GM23248 (cell line): ENCODE measurements around the gene LYST. TPM values are rescaled to one million over a fixed set of nuclear protein-coding genes. Genes with fewer than 3 reads are reported as not detected.
"Not testable (repeated sequence)": the region's sequence is repeated elsewhere in the genome, so short reads cannot be mapped to it uniquely, and the experiment has no call there.

ENCODE experiments used
- DNase-seq: peaks from one replicate; pipeline ENCODE4 v3.0.0-alpha.2; 2015
- H2AFZ ChIP-seq: fragments of 200-600 bp; sonication (generic); 2 replicates; pipeline ENCODE4 v1.6.1; 2016; ENCODE audit warnings: antibody characterized with exemption
- H3F3A ChIP-seq: fragments of 200-600 bp; sonication (generic); 2 replicates; pipeline ENCODE4 v1.6.1; 2016; ENCODE audit warnings: mild to moderate bottlenecking, antibody characterized with exemption, mixed run types; ENCODE audit not compliant: insufficient read depth
- H3K27ac ChIP-seq: fragments of 200-600 bp; sonication (generic); 2 replicates; pipeline ENCODE4 v1.5.1; 2016; ENCODE audit warnings: mild to moderate bottlenecking
- H3K27me3 ChIP-seq: fragments of 200-600 bp; sonication (generic); replicated peaks from 2 replicates; pipeline ENCODE4 v1.6.1; 2016; ENCODE audit warnings: mild to moderate bottlenecking; ENCODE audit not compliant: insufficient read depth
- H3K36me3 ChIP-seq: fragments of 200-600 bp; sonication (generic); 2 replicates; pipeline ENCODE4 v1.6.1; 2016; ENCODE audit warnings: low read depth, mild to moderate bottlenecking
- H3K4me1 ChIP-seq: fragments of 200-600 bp; sonication (generic); 2 replicates; pipeline ENCODE4 v1.6.1; 2016; ENCODE audit warnings: mild to moderate bottlenecking; ENCODE audit not compliant: insufficient read depth
- H3K4me2 ChIP-seq: fragments of 200-600 bp; sonication (generic); one replicate; pipeline ENCODE4 v1.6.1; 2016; ENCODE audit warnings: mild to moderate bottlenecking; ENCODE audit not compliant: unreplicated experiment
- H3K4me3 ChIP-seq: fragments of 200-600 bp; sonication (generic); 2 replicates; pipeline ENCODE4 v1.5.1; 2016; ENCODE audit warnings: mild to moderate bottlenecking
- H3K79me2 ChIP-seq: fragments of 200-600 bp; sonication (generic); 2 replicates; pipeline ENCODE4 v1.6.1; 2016; ENCODE audit warnings: mild to moderate bottlenecking; ENCODE audit not compliant: insufficient read depth
- H3K9ac ChIP-seq: fragments of 200-600 bp; sonication (generic); 2 replicates; pipeline ENCODE4 v1.6.1; 2016; ENCODE audit warnings: mild to moderate bottlenecking
- H3K9me2 ChIP-seq: fragments of 200-600 bp; sonication (generic); 2 replicates; pipeline ENCODE4 v1.6.1; 2016; ENCODE audit warnings: mixed run types, mild to moderate bottlenecking, moderate library complexity; ENCODE audit not compliant: insufficient read depth
- H3K9me3 ChIP-seq: fragments of 200-600 bp; sonication (generic); one replicate; pipeline ENCODE4 v1.6.1; 2017; ENCODE audit warnings: low read depth
- H4K20me1 ChIP-seq: fragments of 200-600 bp; sonication (generic); 2 replicates; pipeline ENCODE4 v1.6.0; 2016; ENCODE audit not compliant: insufficient read depth
- EZH2 ChIP-seq: fragments of 200-600 bp; sonication (generic); IDR thresholded peaks from 2 replicates; pipeline ENCODE4 v1.6.1; 2018; ENCODE audit warnings: antibody characterized with exemption, mild to moderate bottlenecking; ENCODE audit not compliant: insufficient read depth, poor library complexity, severe bottlenecking
- EZH2phosphoT487 ChIP-seq: fragments of 200-600 bp; sonication (generic); IDR thresholded peaks from 2 replicates; pipeline ENCODE4 v1.6.1; 2018; ENCODE audit warnings: antibody characterized with exemption, moderate library complexity, mild to moderate bottlenecking, low read depth; ENCODE audit not compliant: insufficient read depth
- WGBS, 2 experiments: methylation state at CpG; one replicate each; pipeline ENCODE4 v1.1.6; 2015 to 2017; ENCODE audit warnings: low lambda C conversion rate in 2 of 2, low coverage in 1 of 2; ENCODE audit errors: missing lambda C conversion rate in 2 of 2; 5-methylcytosine and 5-hydroxymethylcytosine counted together
- in situ Hi-C: fragments of 300-500 bp; cut with MboI; formaldehyde crosslinking; loops from 2 replicates; pipeline ENCODE4 v1.15.0; 2020
- polyA plus RNA-seq: library from polyadenylated mRNA; unstranded; fragments of >200 nt; fragmentation: Nextera tagmentation; extraction: Ambion mirVana; gene quantifications from 2 replicates; pipeline ENCODE4 v1.2.1, GENCODE V29; 2016
- total RNA-seq: library from RNA; depleted of rRNA; stranded (reverse); fragments of >200 nt; shearing (Covaris generic); gene quantifications from 2 replicates; pipeline ENCODE4 v1.2.3, GENCODE V29; 2014

LYST gene
- total and polyA plus RNA-seq, 2 experiments from 2014 or later = 5.1 to 9.0 TPM

- Histone ChIP-seq H3K9ac (no peak overlapping the region), H3K79me2 (peaks cover 89% of the 10 kb centered on the region), H3K9me3 (no peaks in the 10 kb centered on the region), H3K9me2 (no peaks in the 10 kb centered on the region), H3K27ac (no peak overlapping the region), H3K4me3 (no peak overlapping the region), H3F3A (no peaks in the 10 kb centered on the region), H3K4me2 (no peak overlapping the region), H3K27me3 (no peaks in the 10 kb centered on the region), H3K36me3 (no peaks in the 10 kb centered on the region), H2AFZ (no peak overlapping the region), H3K4me1 (peaks cover 16% of the 10 kb centered on the region), H4K20me1 (no peaks in the 10 kb centered on the region)
- in situ Hi-C loops = loop anchor here (25.0 kb wide), 1 partner anchor 108 kb away; no protein-coding TSS in a partner anchor
- TF ChIP-seq EZH2 (no peak), EZH2phosphoT487 (no peak)
- WGBS, 2 experiments = 96 to 97% methylated on average over 3 of the region's 3 CpGs
- DNase-seq = no peak
These were observed 12.4 kb downstream of the LYST start for GRCh38 chr1:235854347-235854746.

GRCh38 chr1:235853653-235854052 is 13.1 kb downstream of the LYST start:
- H3K9me2 ChIP-seq = no peaks in the 10 kb centered on the region
- no peak overlapping the region for H3K4me3 ChIP-seq
- no peaks in the 10 kb centered on the region for H3K27me3 ChIP-seq
- 98 to 99% methylated on average over 7 of the region's 7 CpGs for WGBS, 2 experiments
- H3F3A ChIP-seq = no peaks in the 10 kb centered on the region
- H2AFZ ChIP-seq = no peak overlapping the region
- H3K4me2 ChIP-seq = no peak overlapping the region
- no peaks in the 10 kb centered on the region for H3K9me3 ChIP-seq
- in situ Hi-C loops = loop anchor here (25.0 kb wide), 1 partner anchor 109 kb away; no protein-coding TSS in a partner anchor
- H4K20me1 ChIP-seq = no peaks in the 10 kb centered on the region
- no peak for DNase-seq
- H3K79me2 ChIP-seq = peaks cover 89% of the 10 kb centered on the region
- no peaks in the 10 kb centered on the region for H3K36me3 ChIP-seq
- TF ChIP-seq EZH2 = no peak
- TF ChIP-seq EZH2phosphoT487 = no peak
- no peak overlapping the region for H3K27ac ChIP-seq
- H3K4me1 ChIP-seq = peaks cover 16% of the 10 kb centered on the region
- H3K9ac ChIP-seq = no peak overlapping the region

- H3K4me2 ChIP-seq = no peak overlapping the region
- H3K27me3 ChIP-seq = no peaks in the 10 kb centered on the region
- in situ Hi-C loops = loop anchor here (25.0 kb wide), 1 partner anchor 109 kb away; no protein-coding TSS in a partner anchor
- H3F3A ChIP-seq = no peaks in the 10 kb centered on the region
- no peak overlapping the region for H2AFZ ChIP-seq
- H4K20me1 ChIP-seq = no peaks in the 10 kb centered on the region
- no peaks in the 10 kb centered on the region for H3K9me3 ChIP-seq
- TF ChIP-seq EZH2 = no peak
- TF ChIP-seq EZH2phosphoT487 = no peak
- no peaks in the 10 kb centered on the region for H3K36me3 ChIP-seq
- no peak overlapping the region for H3K9ac ChIP-seq
- no peak for DNase-seq
- peaks cover 16% of the 10 kb centered on the region for H3K4me1 ChIP-seq
- peaks cover 89% of the 10 kb centered on the region for H3K79me2 ChIP-seq
- no peaks in the 10 kb centered on the region for H3K9me2 ChIP-seq
- H3K27ac ChIP-seq = no peak overlapping the region
- no peak overlapping the region for H3K4me3 ChIP-seq
- 57 to 60% methylated on average over 3 of the region's 3 CpGs for WGBS, 2 experiments
These were observed 13.8 kb downstream of the LYST start for GRCh38 chr1:235852887-235853286.

GRCh38 chr1:235851939-235852338 is 14.8 kb downstream of the LYST start:
- DNase-seq = no peak
- Histone ChIP-seq H3F3A (no peaks in the 10 kb centered on the region), H3K79me2 (peaks cover 90% of the 10 kb centered on the region), H3K9ac (no peak overlapping the region), H3K27me3 (no peaks in the 10 kb centered on the region), H2AFZ (no peak overlapping the region), H3K4me1 (peaks cover 16% of the 10 kb centered on the region), H3K4me3 (no peak overlapping the region), H3K4me2 (no peak overlapping the region), H3K36me3 (no peaks in the 10 kb centered on the region), H3K9me3 (no peaks in the 10 kb centered on the region), H4K20me1 (no peaks in the 10 kb centered on the region), H3K27ac (no peak overlapping the region), H3K9me2 (no peaks in the 10 kb centered on the region)
- in situ Hi-C loops = loop anchor here (25.0 kb wide), 1 partner anchor 110 kb away; no protein-coding TSS in a partner anchor
- WGBS, 2 experiments = 97 to 99% methylated on average over 3 of the region's 3 CpGs
- TF ChIP-seq EZH2 (no peak), EZH2phosphoT487 (no peak)

GRCh38 chr1:235848251-235848650 is 18.5 kb downstream of the LYST start:
- H3K36me3 ChIP-seq, H3K4me1 ChIP-seq, H3K9me3 ChIP-seq, H3K4me2 ChIP-seq, in situ Hi-C loops, H3K9ac ChIP-seq, H3K27me3 ChIP-seq, H2AFZ ChIP-seq, H3K27ac ChIP-seq, H3K4me3 ChIP-seq, H3F3A ChIP-seq, H3K9me2 ChIP-seq, DNase-seq, H4K20me1 ChIP-seq: not testable (repeated sequence)
- WGBS, 2 experiments = 95 to 99% methylated on average over 3 of the region's 3 CpGs
- H3K79me2 ChIP-seq = peaks cover 86% of the 10 kb centered on the region

GRCh38 chr1:235845656-235846107 is 21.0 kb downstream of the LYST start:
- H3K27ac ChIP-seq, H3K4me1 ChIP-seq, in situ Hi-C loops, H3K36me3 ChIP-seq, H3K4me2 ChIP-seq, H2AFZ ChIP-seq, H3K9ac ChIP-seq, H3K9me2 ChIP-seq, H3K27me3 ChIP-seq, H4K20me1 ChIP-seq, H3K9me3 ChIP-seq, DNase-seq, H3F3A ChIP-seq, H3K4me3 ChIP-seq: not testable (repeated sequence)
- 97 to 100% methylated on average over 4 to 5 of the region's 5 CpGs for WGBS, 2 experiments
- H3K79me2 ChIP-seq = peaks cover 90% of the 10 kb centered on the region
